HG03442 (cell line): ENCODE measurements around the gene NPW.

ENCODE experiments used
- ATAC-seq: cut with Tn5 transposase; IDR thresholded peaks from one replicate; pipeline ENCODE4 v1.9.1; 2021; ENCODE audit warnings: mild to moderate bottlenecking, moderate library complexity; ENCODE audit not compliant: unreplicated experiment

NPW gene

DNA sequence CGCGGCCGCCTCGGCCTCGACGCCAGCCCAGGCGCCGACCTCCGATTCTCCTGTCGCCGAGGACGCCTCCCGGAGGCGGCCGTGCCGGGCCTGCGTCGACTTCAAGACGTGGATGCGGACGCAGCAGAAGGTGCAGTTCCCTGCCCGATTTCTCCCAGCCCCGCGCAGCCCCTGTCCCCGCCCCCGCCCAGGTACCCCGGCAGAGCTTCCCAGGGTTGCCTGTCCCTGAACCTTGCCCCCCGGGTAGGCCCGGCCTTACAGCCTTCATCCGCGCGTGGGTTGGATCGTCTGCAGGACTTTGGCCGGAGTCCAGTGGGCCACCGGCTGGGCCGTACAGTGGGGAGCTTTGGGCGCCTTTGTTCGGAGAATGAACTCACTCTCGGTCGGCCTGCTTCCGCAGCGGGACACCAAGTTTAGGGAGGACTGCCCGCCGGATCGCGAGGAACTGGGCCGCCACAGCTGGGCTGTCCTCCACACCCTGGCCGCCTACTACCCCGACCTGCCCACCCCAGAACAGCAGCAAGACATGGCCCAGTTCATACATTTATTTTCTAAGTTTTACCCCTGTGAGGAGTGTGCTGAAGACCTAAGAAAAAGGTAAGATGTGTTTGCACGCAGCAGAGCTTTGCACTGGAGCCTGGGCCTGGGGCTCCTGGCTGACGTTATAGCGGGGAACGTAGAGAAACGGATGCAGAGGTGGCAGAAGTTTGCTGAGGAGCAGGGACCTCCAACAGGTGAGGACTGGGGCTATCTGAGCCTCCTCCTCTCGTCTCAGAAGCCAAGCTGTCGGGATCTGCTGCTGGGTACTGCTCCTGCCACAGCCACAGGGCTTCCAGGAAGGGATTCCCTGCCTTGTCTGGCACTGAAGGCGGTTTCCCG lies 35.0 kb upstream of the NPW start:
- peak; percentile 15 for ATAC-seq

DNA sequence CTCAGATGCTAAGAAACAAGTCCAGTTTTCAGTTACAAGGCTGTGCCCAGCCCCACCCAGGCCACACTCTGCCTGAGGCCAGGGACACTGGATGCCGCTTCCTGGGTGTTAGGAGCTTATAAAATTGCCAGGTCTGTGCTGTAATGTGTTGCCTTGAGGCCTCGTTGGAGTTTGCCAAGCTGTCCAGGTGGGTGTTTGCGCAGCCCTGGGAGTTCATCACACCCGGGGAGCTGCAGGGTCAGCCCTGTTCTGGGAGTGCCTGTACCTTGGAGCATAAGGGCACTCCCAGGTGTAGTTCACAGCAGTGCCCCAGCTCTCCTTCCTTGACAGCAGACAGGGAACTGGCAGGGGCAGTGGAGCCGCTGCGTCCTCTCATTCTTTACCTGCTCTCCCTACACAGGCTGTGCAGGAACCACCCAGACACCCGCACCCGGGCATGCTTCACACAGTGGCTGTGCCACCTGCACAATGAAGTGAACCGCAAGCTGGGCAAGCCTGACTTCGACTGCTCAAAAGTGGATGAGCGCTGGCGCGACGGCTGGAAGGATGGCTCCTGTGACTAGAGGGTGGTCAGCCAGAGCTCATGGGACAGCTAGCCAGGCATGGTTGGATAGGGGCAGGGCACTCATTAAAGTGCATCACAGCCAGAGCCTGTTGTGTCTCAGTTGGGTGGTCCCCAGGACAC lies 34.0 kb upstream of the NPW start:
- no peak for ATAC-seq

DNA sequence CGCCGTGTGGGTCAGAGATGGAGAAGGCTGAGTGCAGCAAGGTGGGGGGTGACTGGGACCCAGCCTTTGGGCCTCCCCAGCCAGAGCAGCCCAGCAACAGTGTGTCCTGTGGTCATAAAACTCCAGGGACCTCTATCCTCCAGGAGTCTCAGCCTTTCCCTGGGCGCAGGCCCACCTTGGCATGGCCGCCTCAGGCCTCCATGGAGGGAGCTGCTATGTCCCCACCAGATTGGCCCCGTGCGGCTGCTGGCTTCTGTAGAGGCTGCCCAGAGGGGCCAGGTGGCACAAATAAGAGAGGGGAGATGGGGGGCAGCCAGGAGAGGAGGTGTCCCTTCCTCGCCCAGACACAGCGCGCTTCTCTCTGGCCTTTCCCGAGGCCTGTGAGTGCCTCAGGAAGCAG lies 32.4 kb upstream of the NPW start:
- no peak for ATAC-seq

DNA sequence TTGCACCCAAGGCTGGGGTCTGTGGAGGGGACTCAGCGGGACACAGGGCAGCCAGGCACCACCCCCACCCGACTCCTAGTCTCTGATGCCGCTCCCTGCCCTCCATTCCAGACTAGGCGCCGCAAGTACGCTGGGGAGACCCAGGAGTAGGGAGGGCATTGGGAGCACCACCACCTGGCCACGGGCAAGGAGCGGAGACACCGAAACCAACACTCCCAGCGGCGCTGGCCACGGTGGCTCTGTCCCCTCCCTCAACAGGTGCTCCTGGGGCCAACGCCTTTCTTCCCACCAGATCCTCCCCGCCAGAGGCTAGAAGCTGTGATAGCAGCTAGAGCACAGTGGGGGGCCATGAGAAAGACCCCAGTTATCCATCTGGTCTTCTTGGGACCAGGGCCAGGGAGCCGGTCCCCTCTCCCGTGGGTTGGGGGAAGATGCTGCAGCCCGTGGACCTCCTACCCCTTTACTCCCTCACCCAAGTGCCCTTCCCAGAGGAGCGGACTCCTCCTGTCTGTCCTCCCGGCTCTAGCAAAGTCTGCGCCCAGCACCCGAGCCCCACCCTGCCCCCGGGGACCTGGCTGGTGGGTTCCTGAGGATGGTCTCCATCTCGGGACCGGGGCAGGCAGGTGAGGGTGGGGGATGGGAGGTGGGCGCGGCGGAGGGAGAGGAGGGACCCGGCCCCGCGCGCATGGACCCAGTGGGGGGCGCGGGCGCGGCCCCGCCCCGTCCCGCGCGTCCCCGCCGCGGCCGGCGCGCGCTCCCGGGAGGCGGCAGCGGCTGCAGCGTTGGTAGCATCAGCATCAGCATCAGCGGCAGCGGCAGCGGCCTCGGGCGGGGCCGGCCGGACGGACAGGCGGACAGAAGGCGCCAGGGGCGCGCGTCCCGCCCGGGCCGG lies 30.1 kb upstream of the NPW start, which contains the start of gene SYNGR3:
Gene SYNGR3, plus strand, starts transcription at position 762 of the 892 bp plus-strand sequence. CDS start 133 bp downstream, outside the sequence.
- no peak for ATAC-seq

DNA sequence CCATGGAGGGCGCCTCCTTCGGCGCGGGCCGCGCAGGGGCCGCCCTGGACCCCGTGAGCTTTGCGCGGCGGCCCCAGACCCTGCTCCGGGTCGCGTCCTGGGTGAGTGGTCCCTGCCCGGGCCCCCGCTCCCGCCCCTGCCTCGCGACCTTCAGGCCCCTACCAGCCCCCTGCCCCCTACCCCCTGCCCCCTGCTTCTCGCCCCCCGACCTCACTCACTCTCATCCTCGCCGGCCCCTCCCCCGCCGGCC lies 29.6 kb upstream of the NPW start:
- ATAC-seq = no peak

DNA sequence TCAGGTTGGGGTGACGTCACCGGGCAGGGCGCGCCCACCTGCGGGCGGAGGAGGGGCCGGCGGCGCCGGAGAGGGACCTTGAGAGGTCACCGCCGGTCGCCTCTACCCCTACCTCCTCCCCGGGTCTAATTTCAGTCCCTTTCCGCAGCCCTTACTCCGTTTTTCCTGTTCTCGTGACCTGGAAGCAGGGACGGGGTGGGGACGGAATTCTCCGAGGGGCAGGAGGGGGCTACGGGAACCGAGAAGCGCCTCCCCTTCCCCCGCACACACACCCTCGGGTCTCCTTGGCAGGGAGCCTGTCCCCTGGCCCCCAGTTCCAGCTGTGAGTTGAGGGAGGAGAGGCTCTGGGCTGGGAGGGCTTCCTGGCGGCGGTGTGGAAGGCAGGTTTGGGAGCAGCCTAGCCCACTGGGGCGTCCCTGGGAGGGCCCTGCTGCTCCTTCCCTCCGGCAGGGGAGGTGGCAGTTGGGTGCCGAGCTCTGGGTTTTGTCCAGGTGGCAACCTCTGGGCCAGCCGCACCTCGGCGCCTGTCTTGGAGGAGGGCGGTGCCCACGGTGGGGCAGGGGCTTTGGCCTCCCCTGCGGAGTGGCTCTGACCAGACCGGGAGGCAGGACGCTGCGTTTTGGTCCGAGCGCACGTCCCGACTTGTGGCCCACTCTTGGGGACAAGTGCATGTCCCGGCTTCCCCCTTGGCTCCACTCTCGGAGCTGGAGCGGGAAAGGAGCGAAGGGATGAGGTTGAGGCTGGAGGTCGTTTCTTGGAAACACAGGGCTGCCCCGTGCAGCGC lies 29.0 kb upstream of the NPW start:
- ATAC-seq = no peak

DNA sequence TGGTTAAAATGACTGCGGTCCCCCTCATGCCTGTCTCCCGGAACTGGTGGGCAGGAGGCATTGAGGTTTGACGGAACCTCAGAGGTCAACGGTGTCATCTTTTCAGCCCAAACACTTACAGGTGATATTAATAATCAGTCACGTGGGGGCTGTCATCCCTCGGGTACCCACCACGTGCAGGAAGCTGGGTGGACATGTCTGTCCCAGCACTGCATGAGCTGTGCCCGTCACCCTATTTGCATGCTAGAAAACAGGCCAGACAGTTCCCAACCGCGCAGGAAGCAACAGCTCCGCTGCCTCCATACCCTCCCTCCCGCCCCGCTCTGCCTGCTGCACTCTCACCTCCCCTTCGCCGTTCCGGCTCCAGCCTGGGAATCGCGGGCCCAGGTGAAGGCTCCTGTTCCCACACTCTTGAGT lies 28.4 kb upstream of the NPW start:
- peak; percentile 27 for ATAC-seq

DNA sequence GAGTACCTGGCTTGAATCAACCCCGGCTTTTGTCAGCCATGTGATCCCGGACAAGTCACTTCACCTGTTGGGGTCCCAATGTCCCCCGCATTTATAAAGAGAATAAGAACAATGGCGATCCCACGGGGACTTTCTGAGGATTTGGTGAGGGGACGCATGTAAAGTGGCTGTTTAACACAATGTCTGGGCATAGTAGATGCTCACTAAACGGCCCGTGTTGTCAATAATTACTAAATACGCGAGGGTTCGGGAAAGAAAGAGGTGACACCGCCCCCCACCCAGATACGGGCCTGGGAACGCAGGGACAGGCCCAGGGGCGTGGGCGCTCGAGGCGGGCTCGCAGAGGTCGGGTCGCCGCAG lies 28.0 kb upstream of the NPW start:
- ATAC-seq = no peak

DNA sequence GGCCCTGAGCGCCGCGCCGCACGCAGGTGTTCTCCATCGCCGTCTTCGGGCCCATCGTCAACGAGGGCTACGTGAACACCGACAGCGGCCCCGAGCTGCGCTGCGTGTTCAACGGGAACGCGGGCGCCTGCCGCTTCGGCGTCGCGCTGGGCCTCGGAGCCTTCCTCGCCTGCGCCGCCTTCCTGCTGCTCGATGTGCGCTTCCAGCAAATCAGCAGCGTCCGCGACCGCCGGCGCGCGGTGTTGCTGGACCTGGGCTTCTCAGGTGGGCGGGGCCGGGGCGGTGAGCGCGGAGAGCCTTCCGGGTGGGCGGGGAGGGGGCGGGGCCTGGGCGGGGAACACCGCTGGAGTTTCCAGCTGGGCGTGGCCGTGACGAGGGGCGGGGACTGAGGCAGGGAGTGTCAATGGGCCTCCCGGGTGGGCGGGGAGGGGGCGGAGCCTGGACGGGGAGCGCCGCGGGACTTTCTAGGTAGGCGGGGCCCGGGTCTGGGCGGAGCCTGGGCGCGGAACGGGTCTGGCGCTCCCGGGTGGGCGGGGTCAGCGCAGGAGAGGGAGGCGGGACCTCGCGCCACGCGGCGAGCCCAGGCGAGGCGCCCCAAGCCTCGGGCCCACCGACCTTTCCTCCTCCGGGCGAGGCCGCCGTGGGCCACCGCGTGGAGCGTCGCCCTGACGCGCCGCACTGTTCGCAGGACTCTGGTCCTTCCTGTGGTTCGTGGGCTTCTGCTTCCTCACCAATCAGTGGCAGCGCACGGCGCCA lies 27.5 kb upstream of the NPW start:
- peak; percentile 43 for ATAC-seq

DNA sequence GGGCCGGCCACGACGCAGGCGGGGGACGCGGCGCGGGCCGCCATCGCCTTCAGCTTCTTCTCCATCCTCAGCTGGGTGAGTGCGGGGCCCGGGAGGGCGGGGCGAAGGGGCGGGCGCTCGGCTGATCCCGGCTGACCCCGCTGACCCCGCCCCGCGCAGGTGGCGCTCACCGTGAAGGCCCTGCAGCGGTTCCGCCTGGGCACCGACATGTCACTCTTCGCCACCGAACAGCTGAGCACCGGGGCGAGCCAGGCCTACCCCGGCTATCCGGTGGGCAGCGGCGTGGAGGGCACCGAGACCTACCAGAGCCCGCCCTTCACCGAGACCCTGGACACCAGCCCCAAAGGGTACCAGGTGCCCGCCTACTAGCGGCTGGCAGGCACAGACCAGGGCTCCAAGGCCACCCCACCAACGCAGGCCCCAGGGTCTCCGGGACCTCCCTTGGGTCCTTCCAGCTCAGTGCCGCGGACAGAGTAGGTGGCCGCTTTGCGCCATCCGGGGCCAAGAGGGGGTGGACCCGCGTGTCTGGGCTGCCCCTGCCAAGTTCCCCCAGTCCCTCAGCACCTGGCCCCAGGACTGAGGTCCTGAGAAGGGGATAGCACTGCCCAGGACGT lies 26.8 kb upstream of the NPW start:
- ATAC-seq = no peak

DNA sequence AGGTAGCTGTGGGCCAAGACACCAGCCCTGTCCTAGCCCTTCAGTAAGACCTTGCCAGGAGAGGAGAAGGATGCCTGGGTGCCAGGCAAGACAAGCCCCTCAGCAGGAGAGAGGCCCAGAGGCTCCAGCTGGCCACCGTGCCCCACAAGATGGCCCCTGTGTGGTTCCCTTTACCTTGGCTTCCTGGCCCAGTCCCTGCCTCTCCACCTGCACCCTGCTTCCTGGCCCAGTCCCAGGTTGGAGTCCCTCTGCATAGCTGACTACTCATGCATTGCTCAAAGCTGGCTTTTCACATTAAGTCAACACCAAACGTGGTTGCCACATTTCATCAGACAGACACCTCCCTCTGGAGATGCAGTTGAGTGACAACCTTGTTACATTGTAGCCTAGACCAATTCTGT lies 25.9 kb upstream of the NPW start:
- no peak for ATAC-seq

DNA sequence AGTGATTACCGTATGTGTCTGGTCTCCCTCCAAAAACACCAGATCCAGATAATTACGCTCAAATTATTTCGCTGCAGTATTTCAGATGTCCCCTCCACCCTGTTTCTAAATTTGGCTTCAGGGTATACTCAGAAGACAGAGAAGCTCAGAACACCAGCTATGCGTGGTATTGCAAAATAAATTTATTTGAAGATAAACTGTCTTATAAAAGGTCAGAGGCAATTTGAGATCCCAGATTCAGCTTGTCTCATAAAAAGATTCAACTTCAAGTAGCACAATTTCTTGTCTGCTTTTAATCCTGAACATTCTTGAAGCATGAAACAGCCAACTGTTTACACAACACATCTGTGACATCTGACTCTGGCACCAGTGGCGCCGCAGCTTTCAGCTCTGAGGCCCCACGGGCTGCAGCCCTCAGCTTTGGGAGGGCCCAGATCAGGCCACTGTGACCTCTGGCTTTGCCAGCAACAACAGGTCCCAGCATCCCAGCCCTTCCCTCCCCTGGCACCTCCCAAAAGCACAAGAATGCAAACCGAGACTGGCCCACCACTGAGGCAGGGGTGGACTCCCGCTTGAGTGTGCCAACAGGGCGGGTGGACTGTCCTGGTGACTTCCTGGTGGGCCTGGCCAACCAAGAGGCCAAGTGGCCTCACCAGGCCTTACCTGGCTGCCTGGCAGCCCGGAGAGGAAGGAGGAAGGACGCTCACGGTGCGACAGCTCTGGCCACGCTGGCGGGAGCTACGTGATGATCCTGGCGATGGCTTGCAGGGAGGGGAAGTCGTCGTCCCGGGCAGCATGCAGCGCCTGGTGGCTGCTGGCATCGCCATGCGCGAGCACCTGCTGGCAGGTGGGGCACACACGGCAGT lies 21.9 kb upstream of the NPW start:
- no peak for ATAC-seq

DNA sequence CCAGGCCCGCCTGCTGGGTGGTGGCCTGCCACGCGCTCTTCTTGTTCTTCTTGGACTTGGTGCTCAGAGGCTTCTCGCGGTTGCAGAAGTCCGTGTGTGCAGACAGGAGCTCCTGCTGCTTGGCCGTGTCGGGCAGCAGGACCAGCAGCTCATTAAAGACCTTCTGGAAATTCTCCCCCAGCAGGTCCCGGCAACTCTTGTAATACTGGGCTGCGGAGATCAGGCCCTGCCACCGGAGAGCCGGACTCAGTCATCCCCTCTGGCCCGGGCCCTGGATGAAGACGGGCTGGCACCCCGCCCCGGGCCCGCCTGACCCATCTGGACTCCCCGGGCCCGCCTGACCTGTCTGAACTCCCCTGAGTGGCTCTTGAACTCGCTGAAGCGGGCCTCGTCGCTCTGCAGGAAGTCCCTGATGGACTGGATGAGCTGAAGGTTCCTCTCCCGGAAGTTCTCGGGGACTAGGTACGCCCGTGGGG lies 21.2 kb upstream of the NPW start:
- no peak for ATAC-seq

DNA sequence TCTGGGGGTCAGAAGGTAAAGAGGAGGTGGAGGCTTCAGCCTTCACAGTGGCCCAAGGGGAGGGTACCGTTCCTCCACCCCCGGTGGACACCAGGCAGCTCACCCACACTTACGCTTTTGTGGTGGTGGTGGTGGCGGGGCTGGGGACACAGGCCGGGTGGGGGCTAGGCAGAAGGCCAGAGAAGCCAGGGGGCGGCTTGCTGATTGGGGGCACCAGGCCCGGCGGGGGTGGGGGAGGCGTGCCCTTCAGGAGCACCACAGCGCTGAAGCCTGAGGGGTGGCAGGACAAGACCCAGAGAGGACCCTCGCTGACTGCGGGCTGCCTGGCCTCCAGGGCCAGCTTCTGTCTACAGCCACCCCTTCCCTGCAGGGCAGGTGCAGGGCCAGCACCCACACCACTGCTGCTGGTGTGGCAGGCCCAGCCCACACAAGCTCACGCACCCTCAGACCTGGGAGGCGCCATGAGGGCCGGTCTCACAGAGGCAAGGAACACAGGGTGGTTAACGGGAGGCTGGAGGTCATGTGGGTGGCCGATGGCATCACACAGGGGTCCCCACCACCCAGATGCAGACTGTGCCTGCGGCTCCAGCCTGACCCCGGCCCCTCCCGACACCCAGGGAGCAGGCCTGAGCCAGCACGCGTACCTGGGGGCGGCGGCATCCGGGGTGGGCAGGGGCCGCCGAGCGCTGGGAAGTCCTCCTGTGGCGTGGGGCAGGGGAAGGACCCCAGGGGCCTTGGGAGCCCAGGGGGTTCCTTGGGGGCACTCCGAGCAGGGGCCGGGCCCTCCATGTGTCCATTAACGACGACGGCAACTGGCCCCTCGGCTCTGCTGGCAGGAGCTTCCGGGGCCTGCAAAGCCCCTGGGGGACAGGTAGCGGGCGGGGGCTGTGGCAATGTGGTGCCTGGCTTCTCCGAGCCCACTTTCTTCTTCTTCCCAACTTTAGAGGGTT lies 20.5 kb upstream of the NPW start:
- ATAC-seq = no peak

DNA sequence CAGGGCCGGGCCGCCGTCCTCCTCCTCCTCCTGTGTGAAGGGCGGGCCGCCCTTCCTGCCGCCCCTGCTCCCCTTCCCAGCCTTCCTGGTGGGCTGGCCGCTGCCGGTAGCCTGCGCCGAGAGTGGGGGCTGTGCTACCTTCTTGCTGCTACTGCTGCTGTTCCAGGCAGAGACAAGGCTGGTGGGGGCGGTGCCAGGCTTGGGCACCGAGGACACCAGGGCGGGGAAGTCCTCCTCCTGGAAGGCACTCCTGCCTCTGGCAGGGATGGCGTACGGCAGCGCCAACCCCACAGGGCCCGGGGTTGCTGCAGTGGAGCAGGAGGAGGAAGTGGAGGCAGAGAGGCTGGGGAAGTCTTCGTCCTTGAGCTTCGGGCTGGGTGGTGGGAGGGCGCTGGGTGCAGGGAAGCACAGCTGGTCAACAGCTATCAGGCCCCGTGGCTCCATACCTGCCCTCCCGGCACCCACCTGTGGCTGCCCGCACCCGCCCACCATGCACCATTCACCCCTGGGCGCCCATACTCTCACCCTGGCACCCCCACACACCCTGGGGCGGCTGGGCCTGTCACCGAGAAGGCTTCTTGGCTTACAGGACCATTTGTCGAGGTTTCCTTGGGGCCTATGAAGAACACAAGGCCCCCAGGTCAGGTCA lies 19.6 kb upstream of the NPW start:
- ATAC-seq = no peak

DNA sequence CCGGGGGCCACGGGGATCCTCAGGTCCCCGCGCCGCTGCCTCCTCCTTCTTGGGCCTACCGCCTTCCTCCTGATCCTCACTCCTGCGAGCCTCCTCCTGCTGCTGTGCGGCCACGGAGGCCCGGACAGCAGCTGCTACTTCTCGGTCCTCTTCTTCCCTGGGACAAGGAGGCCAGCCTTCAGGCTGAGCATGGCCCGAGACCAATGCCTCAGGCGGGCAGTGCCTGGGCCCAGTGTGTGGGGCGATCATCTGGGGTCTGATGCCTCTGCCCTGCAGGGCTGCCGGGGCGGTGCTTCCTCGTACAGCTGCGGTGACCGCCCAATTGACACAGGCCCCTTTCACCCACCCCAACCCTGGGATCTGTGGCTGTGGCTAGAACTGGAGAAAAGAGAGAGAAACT lies 18.6 kb upstream of the NPW start:
- no peak for ATAC-seq
